Measurements from ENCODE around the gene KY.

The KY gene

DNA sequence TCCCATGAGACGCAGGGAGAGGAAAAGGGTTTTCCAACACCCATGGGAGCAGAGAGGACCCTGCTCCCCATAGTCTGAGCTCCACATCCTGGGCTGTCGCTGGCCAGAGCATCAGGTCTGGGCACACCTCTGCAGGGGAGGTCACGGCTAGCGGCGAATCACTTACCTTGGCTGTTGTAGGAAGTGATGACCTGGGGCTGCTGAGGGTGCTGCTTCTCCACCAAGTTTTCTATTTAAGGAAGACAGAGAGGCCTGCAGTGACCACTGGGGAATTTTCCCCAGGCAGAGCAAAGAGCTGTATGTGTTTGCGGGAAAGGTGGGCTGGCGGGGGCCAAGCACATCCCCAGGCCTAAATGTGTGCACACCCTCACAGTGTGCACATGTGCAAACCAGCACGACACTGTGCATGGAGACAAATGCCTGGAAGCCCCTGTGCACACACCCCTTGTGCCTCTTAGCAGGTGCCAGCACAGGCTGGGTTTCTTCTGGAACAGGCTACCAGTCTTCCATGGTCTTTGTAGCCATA is 7.6 kb downstream of the KY start:
- DNase-seq, result no peak

DNA sequence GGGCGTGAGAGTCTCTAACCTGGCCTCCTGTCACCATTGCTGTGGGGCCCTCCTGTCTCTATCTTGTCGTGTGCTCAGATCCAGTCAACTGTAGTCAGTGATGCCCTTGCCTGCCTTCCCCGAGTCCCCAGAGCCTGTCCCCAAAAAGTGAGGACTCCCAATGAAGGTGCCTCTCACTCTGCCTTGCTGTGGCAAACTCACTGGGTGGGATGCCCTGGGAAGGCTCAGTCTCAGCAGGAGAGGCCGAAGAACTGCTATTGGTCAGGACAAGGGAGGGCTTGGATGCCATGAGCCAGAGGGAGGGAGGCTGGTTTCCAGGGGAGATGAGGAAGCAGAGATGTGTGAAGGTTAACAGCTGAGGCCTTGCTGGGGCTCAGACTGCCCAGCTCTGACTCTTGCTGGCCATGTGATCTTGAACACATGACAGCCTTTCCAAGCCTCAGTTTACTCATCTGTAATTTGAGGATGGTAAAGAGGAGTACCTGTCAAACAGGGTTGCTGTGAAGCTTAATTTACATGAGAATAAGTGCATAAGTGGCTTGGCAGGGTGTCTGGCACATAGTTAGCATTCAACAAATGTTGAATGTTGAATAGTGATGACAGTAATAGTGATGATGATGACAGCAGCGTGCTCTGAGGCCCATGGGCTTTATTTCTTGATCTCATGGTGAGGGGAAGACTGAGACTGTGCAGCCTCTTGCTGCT is 8.2 kb downstream of the KY start:
- no peak for DNase-seq

GRCh38 chr3:134641671-134642300 is 9.0 kb downstream of the KY start:
- DNase-seq, result no peak

GRCh38 chr3:134640872-134641470 is 9.9 kb downstream of the KY start:
- peak in 1 of 5 experiments; percentile 25 for DNase-seq

- DNase-seq, result no peak
These were observed 10.4 kb downstream of the KY start for GRCh38 chr3:134640378-134640777.

DNA sequence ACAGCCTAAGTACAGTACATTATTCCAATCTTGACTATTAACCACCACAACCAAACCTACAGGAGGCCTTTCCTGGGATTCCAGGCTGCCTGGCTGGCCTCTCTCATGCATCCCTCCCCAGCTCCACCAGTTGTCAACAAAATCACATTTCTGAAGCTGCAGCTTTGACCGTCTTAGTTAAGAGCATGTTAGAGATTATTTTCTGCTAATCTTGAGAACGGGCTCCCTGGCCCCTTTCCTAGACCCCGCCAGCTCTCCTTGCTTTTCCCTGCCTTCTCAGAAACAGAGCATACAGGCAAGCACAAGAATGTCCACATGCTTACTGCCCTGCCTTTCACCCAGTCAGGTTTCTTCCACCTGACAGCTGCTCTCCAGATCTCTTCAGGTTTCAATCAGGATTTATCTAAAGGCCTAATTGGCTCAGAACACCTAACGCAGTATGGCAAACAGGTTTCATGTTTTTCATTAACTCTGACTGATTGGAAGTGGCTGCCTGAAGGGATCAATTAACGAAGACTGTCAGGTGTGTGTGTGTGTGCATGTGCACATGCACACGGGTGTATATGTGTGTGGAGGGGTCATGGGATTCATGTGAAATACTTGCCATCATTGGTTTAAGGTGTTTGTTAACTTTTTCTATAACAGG is 12.3 kb downstream of the KY start:
- DNase-seq, result no peak

DNA sequence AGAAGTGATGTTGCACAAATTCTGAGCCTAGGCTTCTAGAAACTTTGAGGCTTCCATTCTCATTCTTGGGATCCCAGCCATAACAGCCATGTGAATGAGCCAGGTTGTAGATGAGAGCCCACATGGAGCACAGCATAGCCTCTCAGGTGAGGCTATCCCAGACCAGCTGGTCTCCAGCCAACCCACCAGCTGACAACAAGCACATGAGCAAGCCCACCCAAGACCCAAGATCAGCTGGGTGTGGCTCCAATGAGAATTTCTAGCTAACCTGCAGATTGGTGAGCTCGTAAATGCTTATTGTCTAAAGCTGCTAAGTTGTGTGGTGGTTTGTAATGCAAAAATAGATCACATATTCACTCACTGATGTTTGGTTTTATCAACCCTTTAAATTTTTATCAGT is 14.4 kb downstream of the KY start:
- no peak for DNase-seq

- DNase-seq, result no peak
These were observed 20.3 kb downstream of the KY start for GRCh38 chr3:134630506-134630905.

- DNase-seq, result no peak
These were observed 21.9 kb downstream of the KY start for GRCh38 chr3:134628884-134629283.

DNA sequence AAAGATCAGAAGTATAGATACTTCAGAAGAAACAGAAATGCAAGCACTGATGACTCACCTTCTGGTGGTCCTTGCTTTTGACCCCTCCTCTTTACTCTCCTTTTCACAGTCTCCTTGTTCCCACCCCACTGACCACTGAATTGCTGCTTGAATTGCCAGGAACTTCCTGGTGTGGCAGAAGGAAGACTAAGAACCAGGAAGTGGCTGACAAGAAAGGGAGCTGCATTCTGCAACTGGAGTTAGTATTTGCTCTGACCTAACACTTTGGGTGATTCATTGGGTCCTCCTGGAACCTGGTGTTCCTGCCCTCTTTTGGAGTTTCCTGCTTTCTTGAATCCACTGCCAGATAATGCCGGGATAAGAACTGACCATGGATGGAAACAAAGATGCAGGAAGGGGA is 23.0 kb downstream of the KY start:
- DNase-seq, result no peak

GRCh38 chr3:134625885-134626741 is 24.7 kb downstream of the KY start:
- DNase-seq, result no peak

- no peak for DNase-seq
These were observed 25.4 kb downstream of the KY start for GRCh38 chr3:134625462-134625861.

- DNase-seq, result no peak
These were observed 26.1 kb downstream of the KY start for GRCh38 chr3:134624537-134625287.

DNA sequence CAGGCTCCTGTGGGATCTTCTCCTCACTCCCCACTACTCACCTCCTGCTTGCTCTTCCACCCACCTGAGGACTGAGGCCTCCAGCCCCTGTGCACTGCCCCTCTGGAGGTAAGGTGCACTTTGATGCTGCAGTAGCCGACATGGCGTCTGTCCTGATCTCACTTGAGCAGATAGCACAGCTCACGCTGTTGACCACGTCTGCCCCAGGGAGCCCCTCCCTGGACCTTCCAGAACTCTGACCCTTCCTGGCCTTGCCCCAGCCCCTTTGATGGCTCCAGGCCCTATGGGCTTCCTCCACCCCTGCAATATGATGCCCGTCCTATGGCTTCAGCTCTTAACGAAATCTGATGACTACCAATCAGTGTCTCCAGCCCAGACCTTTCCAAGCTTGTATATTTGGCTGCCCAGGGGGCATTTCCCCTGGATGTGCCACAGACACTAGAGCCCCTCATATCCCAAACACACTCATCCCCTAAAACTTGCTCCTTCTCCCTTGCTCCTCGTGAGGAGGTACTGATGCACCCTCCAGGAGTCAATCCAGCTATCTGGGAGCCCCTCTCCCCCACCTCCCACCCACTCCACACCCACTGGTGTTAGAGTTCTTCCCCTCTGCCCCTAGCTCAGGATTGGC is 27.1 kb downstream of the KY start:
- no peak for DNase-seq

GRCh38 chr3:134622806-134623365 is 27.9 kb downstream of the KY start:
- DNase-seq, result no peak

- DNase-seq, result no peak
These were observed 29.0 kb downstream of the KY start for GRCh38 chr3:134621854-134622253.

- no peak for DNase-seq
These were observed 30.2 kb downstream of the KY start for GRCh38 chr3:134620476-134621115.

- no peak for DNase-seq
These were observed 30.9 kb downstream of the KY start for GRCh38 chr3:134619884-134620445.

DNA sequence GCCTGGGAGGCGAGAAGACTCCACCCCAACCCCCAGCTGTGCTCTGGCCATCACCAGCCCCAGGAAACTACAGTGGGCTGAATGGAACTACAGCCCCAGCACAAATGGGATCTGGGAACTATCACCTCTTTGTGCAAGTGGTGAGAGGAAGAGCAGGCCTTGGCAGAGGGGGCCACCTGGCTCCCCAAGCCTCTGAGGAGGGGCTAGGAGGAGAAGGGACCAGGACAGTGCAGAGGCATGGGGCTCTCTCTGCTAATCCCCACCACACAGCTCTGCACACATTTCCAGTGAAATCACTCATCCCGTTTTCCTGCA is 31.6 kb downstream of the KY start:
- no peak for DNase-seq
